HepG2 (cell line): ENCODE data around the gene MYEOV. TPM values are rescaled to one million over a fixed set of nuclear protein-coding genes. Genes with fewer than 3 reads are reported as not detected.

Source experiments
- JARID2 ChIP-seq: sonication (generic); formaldehyde crosslinking; IDR thresholded peaks from 2 replicates; pipeline ENCODE4 v1.8.1; 2023; ENCODE audit warnings: missing genetic modification reagents, inconsistent platforms; ENCODE audit not compliant: insufficient replicate concordance
- RXRA ChIP-seq: sonication (generic); formaldehyde crosslinking; IDR thresholded peaks from 2 replicates; pipeline ENCODE4 v1.5.1; 2020; ENCODE audit warnings: missing genetic modification reagents
- SMAD1 ChIP-seq: sonication (generic); formaldehyde crosslinking; IDR thresholded peaks from 2 replicates; pipeline ENCODE4 v1.4.0; 2020; ENCODE audit warnings: missing genetic modification reagents, low read depth, mild to moderate bottlenecking, borderline replicate concordance
- ZBTB34 ChIP-seq: sonication (generic); formaldehyde crosslinking; IDR thresholded peaks from 2 replicates; pipeline ENCODE4 v1.8.0; 2022; ENCODE audit warnings: mild to moderate bottlenecking, missing genetic modification reagents
- ZBTB42 ChIP-seq: sonication (generic); formaldehyde crosslinking; IDR thresholded peaks from 2 replicates; pipeline ENCODE4 v1.5.0; 2020; ENCODE audit warnings: mild to moderate bottlenecking, missing genetic modification reagents
- ZFP41 ChIP-seq: sonication (generic); formaldehyde crosslinking; IDR thresholded peaks from 2 replicates; pipeline ENCODE4 v1.4.0; 2020; ENCODE audit warnings: mild to moderate bottlenecking, missing genetic modification reagents, borderline replicate concordance
- ZFP91 ChIP-seq: sonication (generic); formaldehyde crosslinking; IDR thresholded peaks from 2 replicates; pipeline ENCODE4 v1.9.0; 2022; ENCODE audit warnings: missing genetic modification reagents, mild to moderate bottlenecking, borderline replicate concordance
- ZNF354B ChIP-seq: sonication (generic); formaldehyde crosslinking; IDR thresholded peaks from 2 replicates; pipeline ENCODE4 v1.8.0; 2022; ENCODE audit warnings: mild to moderate bottlenecking, missing genetic modification reagents
- ZNF747 ChIP-seq: sonication (generic); formaldehyde crosslinking; IDR thresholded peaks from 2 replicates; pipeline ENCODE4 v1.8.1; 2023; ENCODE audit warnings: missing genetic modification reagents, mild to moderate bottlenecking, borderline replicate concordance
- polyA plus RNA-seq, 8 experiments: library from polyadenylated mRNA; depleted of rRNA in 3 of 8; stranded (reverse) in 7 of 8; unstranded in 1 of 8; fragments of >200 nt; fragmentation: Illumina TruSeq in 4 of 8; extraction: Trizol in 4 of 8; gene quantifications; 2 replicates each; pipeline versions ENCODE4 v1.2.1 to v1.2.3, GENCODE V29; 2011 to 2016; ENCODE audit warnings: low read depth in 4 of 8, missing spikeins in 1 of 8, mixed read lengths in 1 of 8; ENCODE audit not compliant: insufficient read depth in 1 of 8
- total RNA-seq, 5 experiments: library from RNA; depleted of rRNA; stranded (reverse); fragments of >200 nt; fragmentation: Illumina TruSeq; extraction: Trizol; gene quantifications; 2 replicates each; pipeline ENCODE4 v1.2.3, GENCODE V29; 2016; ENCODE audit warnings: low read depth in 1 of 5
- TF ChIP-seq, protein P1 (sequence below): sonication (generic); formaldehyde crosslinking; IDR thresholded peaks from 2 replicates; pipeline ENCODE4 v1.8.1; 2023; ENCODE audit warnings: mild to moderate bottlenecking, missing genetic modification reagents, borderline replicate concordance
- TF ChIP-seq, protein P2 (sequence below): sonication (generic); formaldehyde crosslinking; IDR thresholded peaks from 2 replicates; pipeline ENCODE4 v1.8.1; 2023; ENCODE audit warnings: mild to moderate bottlenecking, missing genetic modification reagents
- TF ChIP-seq, protein P3 (sequence below): sonication (generic); formaldehyde crosslinking; IDR thresholded peaks from 2 replicates; pipeline ENCODE4 v1.4.0; 2020; ENCODE audit warnings: missing genetic modification reagents, mild to moderate bottlenecking, borderline replicate concordance
- TF ChIP-seq, protein P4 (sequence below): sonication (generic); formaldehyde crosslinking; IDR thresholded peaks from 2 replicates; pipeline ENCODE4 v1.4.0; 2020; ENCODE audit warnings: low read depth, mild to moderate bottlenecking, missing genetic modification reagents

The MYEOV gene
- total and polyA plus RNA-seq, 2 of the 13 experiments (the other 11 are each of a cell fraction or from before 2014, with no cell fraction given): 0.33 to 1.8 TPM

GRCh38 chr11:69297787-69298266 is 3.9 kb downstream of the MYEOV start (continued):
- TF ChIP-seq ZFP91 (CRISPR knock-in tag): peak; percentile 81; the same call in 1 of the 2 replicates
- 0 out of 2 replicates have a peak, but pooled peaks have one; percentile 36 for TF ChIP-seq ZBTB34 (CRISPR knock-in tag)
- no peak for TF ChIP-seq SMAD1 (CRISPR knock-in tag)
- TF ChIP-seq ZFP41 (CRISPR knock-in tag): no peak
- TF ChIP-seq ZNF354B (CRISPR knock-in tag): no peak
- no peak for TF ChIP-seq JARID2 (CRISPR knock-in tag)
- TF ChIP-seq, protein P1, sequence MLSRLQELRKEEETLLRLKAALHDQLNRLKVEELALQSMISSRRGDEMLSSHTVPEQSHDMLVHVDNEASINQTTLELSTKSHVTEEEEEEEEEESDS: no peak
- no peak for TF ChIP-seq RXRA (CRISPR knock-in tag)
- TF ChIP-seq, protein P2, sequence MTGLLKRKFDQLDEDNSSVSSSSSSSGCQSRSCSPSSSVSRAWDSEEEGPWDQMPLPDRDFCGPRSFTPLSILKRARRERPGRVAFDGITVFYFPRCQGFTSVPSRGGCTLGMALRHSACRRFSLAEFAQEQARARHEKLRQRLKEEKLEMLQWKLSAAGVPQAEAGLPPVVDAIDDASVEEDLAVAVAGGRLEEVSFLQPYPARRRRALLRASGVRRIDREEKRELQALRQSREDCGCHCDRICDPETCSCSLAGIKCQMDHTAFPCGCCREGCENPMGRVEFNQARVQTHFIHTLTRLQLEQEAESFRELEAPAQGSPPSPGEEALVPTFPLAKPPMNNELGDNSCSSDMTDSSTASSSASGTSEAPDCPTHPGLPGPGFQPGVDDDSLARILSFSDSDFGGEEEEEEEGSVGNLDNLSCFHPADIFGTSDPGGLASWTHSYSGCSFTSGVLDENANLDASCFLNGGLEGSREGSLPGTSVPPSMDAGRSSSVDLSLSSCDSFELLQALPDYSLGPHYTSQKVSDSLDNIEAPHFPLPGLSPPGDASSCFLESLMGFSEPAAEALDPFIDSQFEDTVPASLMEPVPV (CRISPR knock-in tag): 0 out of 2 replicates have a peak, but pooled peaks have one; percentile 33
- TF ChIP-seq, protein P3, sequence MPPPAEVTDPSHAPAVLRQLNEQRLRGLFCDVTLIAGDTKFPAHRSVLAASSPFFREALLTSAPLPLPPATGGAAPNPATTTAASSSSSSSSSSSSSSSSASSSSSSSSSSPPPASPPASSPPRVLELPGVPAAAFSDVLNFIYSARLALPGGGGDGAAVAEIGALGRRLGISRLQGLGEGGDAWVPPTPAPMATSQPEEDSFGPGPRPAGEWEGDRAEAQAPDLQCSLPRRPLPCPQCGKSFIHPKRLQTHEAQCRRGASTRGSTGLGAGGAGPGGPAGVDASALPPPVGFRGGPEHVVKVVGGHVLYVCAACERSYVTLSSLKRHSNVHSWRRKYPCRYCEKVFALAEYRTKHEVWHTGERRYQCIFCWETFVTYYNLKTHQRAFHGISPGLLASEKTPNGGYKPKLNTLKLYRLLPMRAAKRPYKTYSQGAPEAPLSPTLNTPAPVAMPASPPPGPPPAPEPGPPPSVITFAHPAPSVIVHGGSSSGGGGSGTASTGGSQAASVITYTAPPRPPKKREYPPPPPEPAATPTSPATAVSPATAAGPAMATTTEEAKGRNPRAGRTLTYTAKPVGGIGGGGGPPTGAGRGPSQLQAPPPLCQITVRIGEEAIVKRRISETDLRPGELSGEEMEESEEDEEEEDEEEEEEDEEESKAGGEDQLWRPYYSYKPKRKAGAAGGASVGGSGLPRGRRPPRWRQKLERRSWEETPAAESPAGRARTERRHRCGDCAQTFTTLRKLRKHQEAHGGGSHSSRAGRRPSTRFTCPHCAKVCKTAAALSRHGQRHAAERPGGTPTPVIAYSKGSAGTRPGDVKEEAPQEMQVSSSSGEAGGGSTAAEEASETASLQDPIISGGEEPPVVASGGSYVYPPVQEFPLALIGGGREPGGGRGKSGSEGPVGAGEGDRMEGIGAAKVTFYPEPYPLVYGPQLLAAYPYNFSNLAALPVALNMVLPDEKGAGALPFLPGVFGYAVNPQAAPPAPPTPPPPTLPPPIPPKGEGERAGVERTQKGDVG (CRISPR knock-in tag): no peak
- TF ChIP-seq ZNF747 (CRISPR knock-in tag): no peak
- TF ChIP-seq, protein P4, sequence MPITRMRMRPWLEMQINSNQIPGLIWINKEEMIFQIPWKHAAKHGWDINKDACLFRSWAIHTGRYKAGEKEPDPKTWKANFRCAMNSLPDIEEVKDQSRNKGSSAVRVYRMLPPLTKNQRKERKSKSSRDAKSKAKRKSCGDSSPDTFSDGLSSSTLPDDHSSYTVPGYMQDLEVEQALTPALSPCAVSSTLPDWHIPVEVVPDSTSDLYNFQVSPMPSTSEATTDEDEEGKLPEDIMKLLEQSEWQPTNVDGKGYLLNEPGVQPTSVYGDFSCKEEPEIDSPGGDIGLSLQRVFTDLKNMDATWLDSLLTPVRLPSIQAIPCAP (CRISPR knock-in tag): no peak
- TF ChIP-seq ZBTB42 (CRISPR knock-in tag): no peak
